HG03025 (cell line): ENCODE measurements around the gene DLL3.

Experiments
- ATAC-seq: cut with Tn5 transposase; IDR thresholded peaks from one replicate; pipeline ENCODE4 v1.9.1; 2021; ENCODE audit warnings: mild to moderate bottlenecking, moderate library complexity; ENCODE audit not compliant: unreplicated experiment, low FRiP score

DLL3 gene

GRCh38 chr19:39550197-39550596 is 51.5 kb downstream of the DLL3 start:
- no peak for ATAC-seq

GRCh38 chr19:39553082-39553652 is 54.4 kb downstream of the DLL3 start:
- no peak for ATAC-seq

- no peak for ATAC-seq
Observed at GRCh38 chr19:39554701-39555311, 56.1 kb downstream of the DLL3 start.

GRCh38 chr19:39555883-39556282 is 57.1 kb downstream of the DLL3 start:
- ATAC-seq = no peak
